Fibroblast of the aortic adventitia (primary cell): ENCODE results near the gene GMDS. TPM values are rescaled to one million over a fixed set of nuclear protein-coding genes. Genes with fewer than 3 reads are reported as not detected.

ENCODE experiments used
- DNase-seq: peaks from one replicate; pipeline ENCODE4 v3.0.0-alpha.2; 2010; ENCODE audit warnings: low read depth
- H3K4me3 ChIP-seq: 2 replicates; pipeline ENCODE4 v1.5.1; 2011; ENCODE audit warnings: low read depth, mild to moderate bottlenecking, control low read depth, low read length, moderate library complexity
- CTCF ChIP-seq: IDR thresholded peaks from 2 replicates; pipeline ENCODE4 v1.5.1; 2011; ENCODE audit warnings: mild to moderate bottlenecking, low read length, control low read depth, inconsistent platforms; ENCODE audit not compliant: insufficient read depth
- total RNA-seq: library from RNA; depleted of rRNA; stranded (reverse); fragments of >200 nt; gene quantifications from 2 replicates; pipeline ENCODE4 v1.2.3, GENCODE V29; 2012; ENCODE audit warnings: low replicate concordance

The GMDS gene
- total RNA-seq, 1 donor: 15.9 TPM

- DNase-seq: no peak
- no peak for TF ChIP-seq CTCF
Observed at GRCh38 chr6:1809291-1809988, 436.0 kb downstream of the GMDS start.

GRCh38 chr6:1806935-1807334 is 438.5 kb downstream of the GMDS start:
- no peak for DNase-seq
- no peak overlapping the region for H3K4me3 ChIP-seq
- no peak for TF ChIP-seq CTCF

More at GRCh38 chr6:1809291-1809988, 436.0 kb downstream of the GMDS start:
- H3K4me3 ChIP-seq: no peak overlapping the region

- no peak overlapping the region for H3K4me3 ChIP-seq
- TF ChIP-seq CTCF: no peak
- DNase-seq: peak; percentile 52
Observed at GRCh38 chr6:1802491-1803395, 442.7 kb downstream of the GMDS start.

DNA sequence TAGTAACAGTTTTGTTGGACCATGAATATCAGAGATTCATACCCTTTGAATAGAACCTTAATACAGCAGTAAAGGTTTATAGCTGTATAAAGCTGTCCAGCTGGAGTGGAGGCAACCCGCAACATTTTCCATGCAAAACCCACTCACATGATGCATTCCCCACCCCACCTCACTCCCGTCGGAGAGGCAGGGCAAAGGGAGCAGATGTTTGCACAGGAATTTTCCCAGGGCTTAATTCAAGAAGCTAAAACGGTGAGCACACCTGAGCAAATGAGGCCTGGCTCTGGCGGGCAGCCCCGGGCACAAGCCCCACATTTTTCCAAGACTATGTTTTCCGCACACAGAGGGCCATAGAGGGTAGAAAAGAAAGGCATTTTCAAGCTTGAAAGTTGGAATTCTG is 444.0 kb downstream of the GMDS start:
- TF ChIP-seq CTCF: no peak
- DNase-seq: no peak
- no peak overlapping the region for H3K4me3 ChIP-seq

DNA sequence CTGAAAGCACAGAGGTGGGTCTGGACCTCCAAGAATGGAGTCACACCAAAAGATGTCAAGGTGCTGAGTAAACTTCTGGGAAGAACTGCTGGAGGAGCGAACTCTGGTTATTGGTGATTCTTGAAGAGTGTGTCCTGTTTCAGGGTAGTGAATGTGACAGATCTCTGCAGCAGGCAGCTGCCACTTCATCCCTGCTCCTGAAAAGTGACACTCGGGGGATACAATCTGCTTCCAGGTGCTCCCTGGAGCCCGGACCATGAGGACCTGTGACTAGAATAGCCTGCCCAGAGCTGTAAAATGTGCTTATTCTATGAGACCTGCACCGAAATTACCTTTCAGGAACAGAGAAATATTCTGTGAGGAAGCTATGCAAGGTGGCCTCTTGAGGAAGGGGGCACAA is 444.6 kb downstream of the GMDS start:
- no peak for TF ChIP-seq CTCF
- DNase-seq: no peak
- H3K4me3 ChIP-seq: no peak overlapping the region

GRCh38 chr6:1798965-1799325 is 446.5 kb downstream of the GMDS start:
- no peak for DNase-seq
- H3K4me3 ChIP-seq: no peak overlapping the region
- no peak for TF ChIP-seq CTCF
